Adrenal gland (tissue), 12 donors: ENCODE measurements around the gene ZPBP2. TPM values are rescaled to one million over a fixed set of nuclear protein-coding genes. Genes with fewer than 3 reads are reported as not detected.

Experiments
- DNase-seq, 7 donors: peaks; one replicate each; pipeline ENCODE4 v3.0.0-alpha.2; 2019 to 2020
- H3K27ac ChIP-seq, 5 donors: fragments of 200-600 bp; sonication (generic) in 4 of 5; 1 replicate in 3 of 5; 2 replicates in 2 of 5; pipeline versions ENCODE4 v1.5.1 to v1.8.0; 2016 to 2020; ENCODE audit warnings: mild to moderate bottlenecking in 1 of 5
- H3K27me3 ChIP-seq: fragments of 200-600 bp; 2 replicates; pipeline ENCODE4 v1.8.0; 2021
- H3K36me3 ChIP-seq, 2 donors: fragments of 200-600 bp; replicated peaks in 1 of 2; 1 replicate in 1 of 2; 2 replicates in 1 of 2; pipeline versions ENCODE4 v1.5.1 to v1.8.0; 2018 to 2022
- H3K4me1 ChIP-seq, 2 donors: fragments of 200-600 bp; replicated peaks in 1 of 2; 1 replicate in 1 of 2; 2 replicates in 1 of 2; pipeline versions ENCODE4 v1.5.1 to v1.8.0; 2018 to 2021
- H3K4me3 ChIP-seq, 4 donors: fragments of 200-600 bp; sonication (generic) in 3 of 4; one replicate each; pipeline ENCODE4 v1.5.1; 2016 to 2018
- H3K9me3 ChIP-seq, 3 donors: fragments of 200-600 bp; sonication (generic) in 1 of 3; replicated peaks in 1 of 3; 1 replicate in 2 of 3; 2 replicates in 1 of 3; pipeline versions ENCODE4 v1.5.1 to v1.8.0; 2016 to 2021
- POLR2A ChIP-seq, 2 donors: fragments of 450-650 bp; IDR thresholded peaks; one replicate each; pipeline ENCODE4 v1.6.1; 2017; ENCODE audit warnings: antibody characterized with exemption in 2 of 2, mild to moderate bottlenecking in 2 of 2, moderate library complexity in 1 of 2
- WGBS, 4 donors: extraction: QIAGEN DNeasy Blood & Tissue Kit in 2 of 4; methylation state at CpG; one replicate each; pipeline versions ENCODE4 v1.1.5 to v1.1.7; 2013 to 2017; 5-methylcytosine and 5-hydroxymethylcytosine counted together
- intact Hi-C, 2 donors: fragments of 100-400 bp; cut with DNase I; formaldehyde crosslinking; loops; one replicate each; pipeline versions ENCODE4 v1.14.1 to v1.15.0; 2022 to 2023
- polyA plus RNA-seq, 3 donors: library from polyadenylated mRNA; stranded (reverse); fragments of 200-250 nt in 2 of 3; fragments of 350-450 nt in 1 of 3; fragmentation: Illumina TruSeq in 1 of 3; extraction: RNeasy Lipid Tissue Mini Kit (QIAGEN cat#74804) in 1 of 3; gene quantifications; one replicate each; pipeline ENCODE4 v1.2.3, GENCODE V29; 2013 to 2014
- total RNA-seq, 9 donors: library from RNA; depleted of rRNA in 4 of 9; stranded (reverse); fragments of >200 nt in 4 of 9; fragments of 120-200 nt in 1 of 9; fragmentation: NEBNext Ultra II Directional in 1 of 9; extraction: Animal tissue kit (Norgen Biotek cat#: 25700) in 1 of 9; gene quantifications; one replicate each; pipeline versions ENCODE4 v1.1.0 to v1.2.4, GENCODE V29; 2013 to 2023
- TF ChIP-seq, protein P1 (sequence below), 6 experiments: fragments of 450-650 bp in 4 of 6; fragments of 200-600 bp in 2 of 6; sonication (generic) in 1 of 6; IDR thresholded peaks; 1 replicate in 5 of 6; 2 replicates in 1 of 6; pipeline versions ENCODE4 v1.5.1 to v1.8.0; 2016 to 2021; ENCODE audit warnings: antibody characterized with exemption in 6 of 6, mild to moderate bottlenecking in 2 of 6, moderate library complexity in 1 of 6
- donor health status: healthy with polysubstance abuse.
- donor health status: Bipolar disorder and iron deficiency.
- donor health status: DM: yes; HTN: yes; CAD: no.
- donor health status: DM: no; HTN: no; CAD: no.
- donor health status: DM: no; HTN: no; CAD: no.
- donor health status: DM: yes; HTN: yes; CAD: no.

ZPBP2 gene
- total and polyA plus RNA-seq, 12 donors: not detected

DNA sequence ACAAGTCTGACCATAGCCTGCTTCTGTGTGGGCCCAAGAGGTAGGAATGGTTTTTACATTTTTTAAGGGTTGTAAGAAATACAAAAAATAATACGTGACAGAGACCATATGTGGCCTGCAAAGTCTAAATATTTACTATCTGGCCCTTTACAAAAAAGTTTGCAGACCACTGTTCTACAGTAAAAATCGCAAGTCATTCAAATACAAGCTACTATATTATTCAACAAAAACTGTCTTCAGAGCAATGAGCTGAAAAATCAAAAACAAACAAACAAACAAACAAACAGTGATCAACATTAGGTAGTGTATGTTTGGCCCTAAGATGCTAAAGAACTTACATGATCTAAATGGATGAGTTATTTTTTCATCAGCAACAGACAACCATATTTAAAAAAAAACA is 36.4 kb upstream of the ZPBP2 start:
- no peak for DNase-seq
- Histone ChIP-seq H3K27me3 (peaks cover 4% of the 10 kb centered on the region), H3K9me3 (no peaks in the 10 kb centered on the region), H3K27ac (no peak overlapping the region), H3K36me3 (no peaks in the 10 kb centered on the region), H3K4me3 (no peak overlapping the region), H3K4me1 (no peaks in the 10 kb centered on the region)
- WGBS, 4 donors: 70 to 73% (median 72%) methylated on average over 2 of the region's 2 CpGs
- TF ChIP-seq, protein P1, sequence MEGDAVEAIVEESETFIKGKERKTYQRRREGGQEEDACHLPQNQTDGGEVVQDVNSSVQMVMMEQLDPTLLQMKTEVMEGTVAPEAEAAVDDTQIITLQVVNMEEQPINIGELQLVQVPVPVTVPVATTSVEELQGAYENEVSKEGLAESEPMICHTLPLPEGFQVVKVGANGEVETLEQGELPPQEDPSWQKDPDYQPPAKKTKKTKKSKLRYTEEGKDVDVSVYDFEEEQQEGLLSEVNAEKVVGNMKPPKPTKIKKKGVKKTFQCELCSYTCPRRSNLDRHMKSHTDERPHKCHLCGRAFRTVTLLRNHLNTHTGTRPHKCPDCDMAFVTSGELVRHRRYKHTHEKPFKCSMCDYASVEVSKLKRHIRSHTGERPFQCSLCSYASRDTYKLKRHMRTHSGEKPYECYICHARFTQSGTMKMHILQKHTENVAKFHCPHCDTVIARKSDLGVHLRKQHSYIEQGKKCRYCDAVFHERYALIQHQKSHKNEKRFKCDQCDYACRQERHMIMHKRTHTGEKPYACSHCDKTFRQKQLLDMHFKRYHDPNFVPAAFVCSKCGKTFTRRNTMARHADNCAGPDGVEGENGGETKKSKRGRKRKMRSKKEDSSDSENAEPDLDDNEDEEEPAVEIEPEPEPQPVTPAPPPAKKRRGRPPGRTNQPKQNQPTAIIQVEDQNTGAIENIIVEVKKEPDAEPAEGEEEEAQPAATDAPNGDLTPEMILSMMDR (IDR thresholded peaks at IDR 0.05): no peak
- TF ChIP-seq POLR2A (IDR thresholded peaks at IDR 0.05): no peak
- intact Hi-C loops: no loop called here

DNA sequence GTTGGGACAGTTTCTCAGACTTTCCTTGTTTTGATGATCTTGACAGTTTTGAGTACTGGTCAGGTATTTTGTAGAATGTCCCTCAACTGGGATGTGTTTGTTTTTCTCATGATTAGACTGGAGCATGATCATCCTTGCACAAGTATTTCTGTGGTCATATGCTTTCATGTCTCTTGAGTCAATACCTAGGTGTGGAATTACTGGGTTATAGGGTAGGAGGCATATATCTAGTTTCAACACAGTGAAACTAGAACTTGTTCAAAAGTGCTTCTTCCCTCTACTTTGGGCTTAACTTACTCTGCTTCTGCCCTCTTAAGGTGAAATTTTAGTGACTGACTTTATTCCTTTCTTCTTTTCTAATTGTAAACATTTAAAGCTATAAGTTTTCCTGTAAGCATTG is 34.0 kb upstream of the ZPBP2 start:
- Histone ChIP-seq H3K27ac (no peak overlapping the region), H3K36me3 (no peaks in the 10 kb centered on the region), H3K4me1 (no peaks in the 10 kb centered on the region), H3K4me3 (no peak overlapping the region), H3K27me3 (no peaks in the 10 kb centered on the region), H3K9me3 (no peaks in the 10 kb centered on the region)
- TF ChIP-seq POLR2A (IDR thresholded peaks at IDR 0.05): no peak
- TF ChIP-seq, protein P1 (IDR thresholded peaks at IDR 0.05): no peak
- no peak for DNase-seq
- intact Hi-C loops: no loop called here

DNA sequence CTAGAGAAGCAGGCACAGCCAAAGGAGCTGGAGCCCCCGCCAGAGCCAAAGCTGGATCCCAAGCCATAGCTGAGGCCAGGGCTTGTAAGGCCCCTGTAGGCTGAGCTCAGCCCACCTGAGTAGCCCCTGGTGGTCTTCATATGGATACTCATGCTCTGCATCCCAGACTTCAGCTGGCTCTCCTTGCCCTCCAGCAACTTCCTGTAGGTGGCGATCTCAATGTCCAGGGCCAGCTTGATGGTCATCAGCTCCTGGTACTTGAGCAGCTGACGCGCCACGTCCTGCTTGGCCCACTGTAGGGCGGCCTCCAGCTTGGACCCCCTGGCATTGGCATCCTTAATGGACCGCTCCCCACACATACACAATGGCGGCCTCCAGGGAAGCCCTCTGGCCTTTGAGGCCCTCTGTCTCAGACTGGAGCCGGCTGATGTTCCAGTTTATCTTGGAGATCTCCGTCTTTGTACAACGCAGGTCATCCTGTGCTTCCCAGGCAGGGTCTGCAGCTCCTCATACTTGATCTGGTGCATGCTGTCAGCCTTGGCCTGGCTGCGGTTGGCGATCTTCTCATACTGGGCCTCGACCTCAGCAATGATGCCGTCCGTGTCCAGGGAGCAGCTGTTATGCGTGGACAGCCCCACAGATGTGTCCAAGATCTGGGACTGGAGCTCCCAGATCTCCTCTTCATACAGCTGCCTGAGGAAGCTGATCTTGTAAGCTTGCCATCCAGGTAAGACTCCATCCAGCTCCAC is 32.8 kb upstream of the ZPBP2 start:
- no peaks in the 10 kb centered on the region for H3K4me1 ChIP-seq
- WGBS, 4 donors: 92 to 96% (median 92%) methylated on average over 12 to 17 of the region's 17 CpGs
- no peak for DNase-seq
- H3K27ac ChIP-seq: no peak overlapping the region
- intact Hi-C loops: no loop called here
- H3K9me3 ChIP-seq: no peaks in the 10 kb centered on the region
- H3K27me3 ChIP-seq: no peaks in the 10 kb centered on the region
- H3K4me3 ChIP-seq: no peak overlapping the region
- TF ChIP-seq, protein P1 (IDR thresholded peaks at IDR 0.05): no peak
- H3K36me3 ChIP-seq: no peaks in the 10 kb centered on the region

DNA sequence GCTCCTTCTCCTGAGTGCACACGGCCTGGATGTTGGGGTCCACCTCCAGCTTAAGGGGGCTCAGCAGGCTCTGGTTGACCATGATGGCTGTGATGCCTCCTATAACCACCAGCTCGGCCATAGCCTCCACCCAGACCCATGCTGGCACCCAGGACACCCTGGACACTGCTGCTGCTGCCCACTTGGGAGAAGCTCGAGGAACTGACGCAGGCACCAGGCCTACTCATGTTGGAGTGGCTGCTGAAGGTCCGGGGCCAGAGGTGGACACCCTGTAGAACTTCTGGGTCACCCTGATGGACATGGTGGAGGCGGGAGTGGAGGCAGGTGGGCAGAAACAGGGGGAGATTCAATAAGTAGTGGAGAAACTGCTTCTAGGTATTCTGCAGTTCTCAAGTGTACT is 31.9 kb upstream of the ZPBP2 start:
- WGBS, 4 donors: 72 to 80% (median 75%) methylated on average over 5 to 6 of the region's 6 CpGs

More for the DNA sequence above, 31.9 kb upstream of the ZPBP2 start:
- no peak for DNase-seq
- intact Hi-C loops: no loop called here
- H3K36me3 ChIP-seq: no peaks in the 10 kb centered on the region
- no peak overlapping the region for H3K4me3 ChIP-seq
- H3K27me3 ChIP-seq: peaks cover 6% of the 10 kb centered on the region
- no peaks in the 10 kb centered on the region for H3K4me1 ChIP-seq
- H3K9me3 ChIP-seq: no peaks in the 10 kb centered on the region
- H3K27ac ChIP-seq: no peak overlapping the region
- TF ChIP-seq POLR2A (IDR thresholded peaks at IDR 0.05): no peak
- TF ChIP-seq, protein P1 (IDR thresholded peaks at IDR 0.05): no peak
